Mammary epithelial cell (primary cell): Measurements from ENCODE around the gene GMPPA.

ENCODE experiments used
- CTCF ChIP-seq, 2 donors: IDR thresholded peaks in 1 of 2; conservative IDR thresholded peaks in 1 of 2; 2 replicates each; pipeline ENCODE4 v1.5.1; 2011 to 2012; ENCODE audit warnings: inconsistent platforms in 2 of 2, low read length in 2 of 2, mild to moderate bottlenecking in 2 of 2, control low read depth in 1 of 2, low read depth in 1 of 2; ENCODE audit not compliant: insufficient read depth in 1 of 2; ENCODE audit errors: extremely low read depth in 1 of 2
- EZH2 ChIP-seq: IDR thresholded peaks from 2 replicates; pipeline ENCODE4 v1.6.1; 2012; ENCODE audit warnings: low read length, inconsistent platforms, borderline replicate concordance

DNA sequence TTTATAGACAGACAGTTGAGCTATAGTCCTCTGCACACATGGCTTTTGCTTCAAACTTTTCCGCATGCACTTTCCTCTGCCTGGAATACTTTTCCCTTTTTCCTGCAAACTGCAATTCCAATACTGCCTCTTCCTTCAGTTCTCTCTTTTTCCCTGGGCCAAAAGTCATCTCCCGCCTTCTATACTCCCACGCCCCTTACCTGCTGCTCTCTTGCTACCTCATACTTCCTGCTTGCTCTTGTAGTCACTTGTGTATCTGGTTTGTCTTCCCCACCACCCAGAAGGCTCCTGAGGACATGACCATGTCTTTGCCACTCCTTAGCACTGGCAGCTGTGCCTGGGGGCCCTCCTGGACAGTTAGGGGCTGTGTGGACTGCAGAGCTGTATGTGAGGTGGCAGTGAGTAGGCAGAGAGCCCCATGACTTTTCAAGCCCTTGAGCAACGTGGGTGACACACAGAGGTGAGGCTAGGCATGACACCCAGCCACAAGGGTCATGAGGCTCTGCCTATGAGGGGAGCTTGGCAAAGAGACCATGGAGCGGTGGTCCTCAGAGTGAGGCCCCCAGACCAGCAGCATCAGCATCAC is 40.8 kb upstream of the GMPPA start:
- TF ChIP-seq CTCF (conservative IDR thresholded peaks at IDR 0.05 in 1 of 2, IDR thresholded peaks at IDR 0.05 in 1 of 2; ENCODE audit: extremely low read depth in 1 of 2, insufficient read depth in 1 of 2, low read depth in 1 of 2, low read length in 2 of 2) (peak in 1 of 2 donors; percentile 42), EZH2 (no peak)
